Right lobe of liver (tissue), 6 donors: Measurements from ENCODE around the gene LRRC43. TPM values are rescaled to one million over a fixed set of nuclear protein-coding genes. Genes with fewer than 3 reads are reported as not detected.

Experiments
- ATAC-seq, 4 donors: fragments of 200-7000 bp; cut with Tn5 transposase; one replicate each; pipeline ENCODE4 v1.9.1; 2020; ENCODE audit warnings: mild to moderate bottlenecking in 4 of 4, moderate library complexity in 4 of 4
- DNase-seq, 3 donors: peaks; one replicate each; pipeline ENCODE4 v3.0.0-alpha.2; 2020
- H3K27ac ChIP-seq, 3 donors: fragments of 200-600 bp; one replicate each; pipeline ENCODE4 v1.8.0; 2022
- H3K27me3 ChIP-seq, 2 donors: fragments of 200-600 bp; one replicate each; pipeline ENCODE4 v1.8.0; 2022
- H3K36me3 ChIP-seq, 4 donors: fragments of 200-600 bp; sonication (generic) in 1 of 4; one replicate each; pipeline versions ENCODE4 v1.5.1 to v1.8.0; 2017 to 2022; ENCODE audit warnings: control low read depth in 1 of 4
- H3K4me1 ChIP-seq, 4 donors: fragments of 200-600 bp; sonication (generic) in 1 of 4; one replicate each; pipeline versions ENCODE4 v1.5.1 to v1.8.0; 2017 to 2022; ENCODE audit warnings: control low read depth in 1 of 4
- H3K4me3 ChIP-seq, 3 donors: fragments of 200-600 bp; one replicate each; pipeline ENCODE4 v1.8.0; 2022
- H3K9me3 ChIP-seq, 4 donors: fragments of 200-600 bp; sonication (generic) in 1 of 4; one replicate each; pipeline versions ENCODE4 v1.5.1 to v1.8.0; 2017 to 2022; ENCODE audit warnings: control low read depth in 1 of 4
- POLR2A ChIP-seq: fragments of 450-650 bp; IDR thresholded peaks from one replicate; pipeline ENCODE4 v1.6.1; 2017; ENCODE audit warnings: antibody characterized with exemption, mild to moderate bottlenecking
- WGBS: methylation state at CpG from one replicate; pipeline ENCODE4 v1.1.6; 2018; ENCODE audit warnings: low coverage, low lambda C conversion rate; ENCODE audit not compliant: insufficient coverage; ENCODE audit errors: missing lambda C conversion rate; 5-methylcytosine and 5-hydroxymethylcytosine counted together
- intact Hi-C, 2 donors: fragments of 100-400 bp; cut with DNase I; formaldehyde crosslinking; loops; one replicate each; pipeline versions ENCODE4 v1.11.2 to v1.14.1; 2022
- total RNA-seq, 6 experiments: library from RNA; depleted of rRNA in 2 of 6; stranded (reverse); fragments of >200 nt in 2 of 6; fragmentation: NEBNext Ultra II Directional in 3 of 6; extraction: Animal tissue kit (Norgen Biotek cat#: 25700) in 3 of 6; gene quantifications; one replicate each; pipeline versions ENCODE4 v1.1.0 to v1.2.4, GENCODE V29; 2016 to 2023
- TF ChIP-seq, protein P1 (sequence below), 4 donors: fragments of 200-600 bp in 3 of 4; fragments of 450-650 bp in 1 of 4; IDR thresholded peaks; one replicate each; pipeline versions ENCODE4 v1.5.1 to v1.8.0; 2016 to 2022; ENCODE audit warnings: antibody characterized with exemption in 4 of 4, mild to moderate bottlenecking in 2 of 4
- donor health status: DM: no; HTN: yes; CAD: no.
- donor health status: DM: no; HTN: no; CAD: no.
- donor health status: DM: no; HTN: no; CAD: no.
- donor health status: DM: no; HTN: yes; CAD: no.
- donor health status: DM: no; HTN: yes; CAD: no.

LRRC43 gene
- total RNA-seq, 6 experiments from 2014 or later, result 0.26 to 0.37 (median 0.31) TPM; not detected in 3

DNA sequence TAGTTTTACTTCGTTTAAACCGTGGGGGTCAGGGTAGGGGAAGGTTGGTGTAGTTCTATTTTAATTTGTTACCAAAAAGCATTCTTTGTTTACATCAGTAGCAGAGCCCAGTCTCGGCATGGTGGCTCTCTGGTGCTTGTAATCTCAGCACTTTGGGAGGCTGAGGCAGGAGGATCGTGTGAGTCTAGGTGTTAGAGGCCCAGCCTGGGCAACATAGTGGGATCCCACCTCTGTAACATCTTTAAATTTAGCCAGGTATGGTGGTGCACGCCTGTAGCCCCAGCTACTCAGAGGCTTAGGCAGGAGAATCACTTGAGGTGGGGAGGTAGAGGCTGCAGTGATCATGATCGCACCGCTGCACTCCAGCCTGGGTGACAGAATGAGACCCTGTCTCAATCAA is 2.2 kb downstream of the LRRC43 start:
- Histone ChIP-seq H3K4me1 (peaks cover 0 to 19% (median 0%) of the 10 kb centered on the region in 4 donors), H3K27me3 (no peaks in the 10 kb centered on the region), H3K27ac (peak overlapping the region in 2 of 3 donors; percentile 49 to 53), H3K9me3 (no peaks in the 10 kb centered on the region), H3K36me3 (no peaks in the 10 kb centered on the region), H3K4me3 (peak overlapping the region in 1 of 3 donors; percentile 29)
- ATAC-seq (no peak), DNase-seq (no peak)
- TF ChIP-seq POLR2A, result no peak
- TF ChIP-seq, protein P1, sequence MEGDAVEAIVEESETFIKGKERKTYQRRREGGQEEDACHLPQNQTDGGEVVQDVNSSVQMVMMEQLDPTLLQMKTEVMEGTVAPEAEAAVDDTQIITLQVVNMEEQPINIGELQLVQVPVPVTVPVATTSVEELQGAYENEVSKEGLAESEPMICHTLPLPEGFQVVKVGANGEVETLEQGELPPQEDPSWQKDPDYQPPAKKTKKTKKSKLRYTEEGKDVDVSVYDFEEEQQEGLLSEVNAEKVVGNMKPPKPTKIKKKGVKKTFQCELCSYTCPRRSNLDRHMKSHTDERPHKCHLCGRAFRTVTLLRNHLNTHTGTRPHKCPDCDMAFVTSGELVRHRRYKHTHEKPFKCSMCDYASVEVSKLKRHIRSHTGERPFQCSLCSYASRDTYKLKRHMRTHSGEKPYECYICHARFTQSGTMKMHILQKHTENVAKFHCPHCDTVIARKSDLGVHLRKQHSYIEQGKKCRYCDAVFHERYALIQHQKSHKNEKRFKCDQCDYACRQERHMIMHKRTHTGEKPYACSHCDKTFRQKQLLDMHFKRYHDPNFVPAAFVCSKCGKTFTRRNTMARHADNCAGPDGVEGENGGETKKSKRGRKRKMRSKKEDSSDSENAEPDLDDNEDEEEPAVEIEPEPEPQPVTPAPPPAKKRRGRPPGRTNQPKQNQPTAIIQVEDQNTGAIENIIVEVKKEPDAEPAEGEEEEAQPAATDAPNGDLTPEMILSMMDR (IDR thresholded peaks at IDR 0.05), result no peak
- 87% methylated on average over 3 of the region's 7 CpGs for WGBS
- intact Hi-C loops, result no loop called here

GRCh38 chr12:122185494-122186082 is 2.7 kb downstream of the LRRC43 start:
- H3K36me3 ChIP-seq, result no peaks in the 10 kb centered on the region
- H3K4me3 ChIP-seq, result peak overlapping the region in 1 of 3 donors; percentile 29
- TF ChIP-seq, protein P1 (IDR thresholded peaks at IDR 0.05), result no peak
- TF ChIP-seq POLR2A, result no peak
- intact Hi-C loops, result no loop called here
- no peaks in the 10 kb centered on the region for H3K9me3 ChIP-seq
- 25% methylated on average over 2 of the region's 10 CpGs for WGBS
- H3K27me3 ChIP-seq, result no peaks in the 10 kb centered on the region
- peak; percentile 77 to 88 (median 80) for ATAC-seq
- peak in 2 of 3 donors; percentile 34 to 60 for DNase-seq
- peaks cover 0 to 19% (median 0%) of the 10 kb centered on the region in 4 donors for H3K4me1 ChIP-seq
- peak overlapping the region in 2 of 3 donors; percentile 49 to 53 for H3K27ac ChIP-seq

GRCh38 chr12:122187466-122187865 is 4.5 kb downstream of the LRRC43 start:
- intact Hi-C loops, result no loop called here
- ATAC-seq, result no peak
- no peak for DNase-seq
- H3K4me1 ChIP-seq, result peaks cover 0 to 19% (median 0%) of the 10 kb centered on the region in 4 donors
- TF ChIP-seq POLR2A, result no peak
- TF ChIP-seq, protein P1 (IDR thresholded peaks at IDR 0.05), result no peak
- H3K36me3 ChIP-seq, result no peaks in the 10 kb centered on the region
- H3K4me3 ChIP-seq, result no peak overlapping the region
- H3K9me3 ChIP-seq, result no peaks in the 10 kb centered on the region
- H3K27me3 ChIP-seq, result no peaks in the 10 kb centered on the region
- 80% methylated on average over 1 of the region's 12 CpGs for WGBS
- no peak overlapping the region for H3K27ac ChIP-seq

DNA sequence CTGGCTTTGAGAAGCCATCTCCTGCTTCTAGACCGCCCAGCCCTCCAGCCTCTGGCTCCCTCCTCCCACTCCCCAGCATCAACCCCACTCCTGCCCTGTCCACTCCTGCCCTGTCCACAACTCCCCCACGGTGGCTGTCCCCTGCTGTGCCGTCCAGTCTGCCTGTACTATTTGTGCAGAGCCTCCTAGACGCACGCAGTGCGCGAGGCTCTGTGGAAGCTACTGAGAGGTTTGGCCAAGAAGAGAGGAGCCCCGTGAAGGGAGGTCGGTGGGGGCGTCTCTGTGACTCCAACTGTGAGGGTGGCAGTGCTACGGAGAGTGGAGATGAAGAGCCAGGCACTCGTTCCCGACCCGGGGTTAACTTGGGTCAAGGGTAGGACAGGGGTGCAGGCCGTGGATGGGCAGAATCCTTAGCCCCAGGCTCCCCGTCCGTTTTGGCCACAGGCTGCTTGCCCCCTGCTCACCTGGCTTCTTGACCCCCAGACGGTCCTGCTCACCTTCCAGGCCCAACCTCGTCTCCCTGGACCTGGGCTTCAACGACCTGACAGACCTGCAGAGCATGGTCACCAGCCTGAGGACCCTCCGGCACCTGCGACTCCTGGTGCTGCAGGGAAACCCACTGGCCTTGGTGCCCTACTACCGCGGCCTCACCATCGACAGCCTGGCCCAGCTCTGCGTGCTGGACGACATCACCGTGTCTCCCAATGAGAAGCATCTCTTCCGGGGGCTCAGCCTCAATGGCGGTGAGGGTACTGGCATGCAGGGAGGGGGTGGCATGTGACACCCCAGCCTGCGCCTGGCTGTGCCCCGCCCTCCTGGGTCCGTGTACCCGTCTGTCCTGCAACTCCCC is 6.9 kb downstream of the LRRC43 start:
- H3K36me3 ChIP-seq, result no peaks in the 10 kb centered on the region
- no peaks in the 10 kb centered on the region for H3K27me3 ChIP-seq
- WGBS, result 79% methylated on average over 10 of the region's 34 CpGs
- H3K9me3 ChIP-seq, result no peaks in the 10 kb centered on the region
- H3K4me3 ChIP-seq, result no peak overlapping the region
- ATAC-seq (no peak), DNase-seq (no peak)
- no peak for TF ChIP-seq POLR2A
- TF ChIP-seq, protein P1 (IDR thresholded peaks at IDR 0.05), result no peak
- H3K27ac ChIP-seq, result no peak overlapping the region
- H3K4me1 ChIP-seq, result peaks cover 0 to 14% (median 0%) of the 10 kb centered on the region in 4 donors
- intact Hi-C loops, result loop anchor here in 1 of 2 donors (10.0 kb wide), 1 partner anchor 45 kb away; no protein-coding TSS in a partner anchor
